HCT116 (cell line): ENCODE data around the gene CA11.

Experiments
- CBX3 ChIP-seq: IDR thresholded peaks from 2 replicates; pipeline ENCODE4 v1.6.1; 2012; ENCODE audit warnings: low read depth
- CTCF ChIP-seq, 3 experiments: fragments of 200-600 bp in 1 of 3; sonication (generic) in 1 of 3; IDR thresholded peaks in 2 of 3; conservative IDR thresholded peaks in 1 of 3; 2 replicates each; pipeline ENCODE4 v1.5.1; 2012 to 2017; ENCODE audit warnings: low read depth in 2 of 3, low read length in 2 of 3, antibody characterized with exemption in 1 of 3, borderline replicate concordance in 1 of 3, control low read depth in 1 of 3, mild to moderate bottlenecking in 1 of 3, mixed read lengths in 1 of 3, mixed run types in 1 of 3, moderate library complexity in 1 of 3; ENCODE audit not compliant: insufficient read depth in 1 of 3
- EZH2 ChIP-seq: fragments of 200-600 bp; sonication (generic); IDR thresholded peaks from 2 replicates; pipeline ENCODE4 v1.6.1; 2017; ENCODE audit warnings: antibody characterized with exemption, mixed run types
- EZH2phosphoT487 ChIP-seq: fragments of 200-600 bp; IDR thresholded peaks from 2 replicates; pipeline ENCODE4 v1.6.1; 2018; ENCODE audit warnings: antibody characterized with exemption, borderline replicate concordance
- RAD21 ChIP-seq: IDR thresholded peaks from 2 replicates; pipeline ENCODE4 v1.6.1; 2012; ENCODE audit warnings: low read depth, mild to moderate bottlenecking
- YY1 ChIP-seq: IDR thresholded peaks from 2 replicates; pipeline ENCODE4 v1.6.1; 2011; ENCODE audit warnings: low read length, low read depth, moderate library complexity, mild to moderate bottlenecking; ENCODE audit not compliant: insufficient replicate concordance; ENCODE audit errors: extremely low read depth
- ZFX ChIP-seq: fragments of 450-650 bp; IDR thresholded peaks from 2 replicates; pipeline ENCODE4 v1.6.1; 2017

GRCh38 chr19:48646722-48647216 is 782 bp upstream of the CA11 start:
- no peak for TF ChIP-seq CTCF (IDR thresholded peaks at IDR 0.05 in 2 of 3, conservative IDR thresholded peaks at IDR 0.05 in 1 of 3; ENCODE audit: borderline replicate concordance in 1 of 3, insufficient read depth in 1 of 3, low read depth in 2 of 3, low read length in 2 of 3)
- no peak for TF ChIP-seq EZH2phosphoT487
- no peak for TF ChIP-seq EZH2
- TF ChIP-seq ZFX: no peak
- TF ChIP-seq YY1: no peak
- TF ChIP-seq RAD21: no peak
- no peak for TF ChIP-seq CBX3
